Neural cell (in vitro differentiated cells): Measurements from ENCODE around the gene SLC38A11.

Experiments
- EP300 ChIP-seq: fragments of 450-650 bp; conservative IDR thresholded peaks from 2 replicates; pipeline ENCODE4 v1.6.1; 2014; ENCODE audit warnings: antibody characterized with exemption, mild to moderate bottlenecking, moderate library complexity; ENCODE audit not compliant: poor library complexity, severe bottlenecking
- EZH2 ChIP-seq: fragments of 200-600, 300-800 bp; shearing (Covaris generic), sonication (generic); IDR thresholded peaks from 2 replicates; pipeline ENCODE4 v1.6.1; 2014; ENCODE audit warnings: antibody characterized with exemption, low read length, borderline replicate concordance, mild to moderate bottlenecking; ENCODE audit not compliant: insufficient read depth, poor library complexity, severe bottlenecking
- MXI1 ChIP-seq: fragments of 450-650 bp; conservative IDR thresholded peaks from 2 replicates; pipeline ENCODE4 v1.6.1; 2014; ENCODE audit warnings: antibody characterized with exemption, mild to moderate bottlenecking; ENCODE audit not compliant: poor library complexity, severe bottlenecking
- POLR2AphosphoS5 ChIP-seq: IDR thresholded peaks from 2 replicates; pipeline ENCODE4 v1.6.1; 2012
- RAD21 ChIP-seq: fragments of 450-650 bp; conservative IDR thresholded peaks from 2 replicates; pipeline ENCODE4 v1.6.1; 2014; ENCODE audit warnings: antibody characterized with exemption, mild to moderate bottlenecking, moderate library complexity
- SMC3 ChIP-seq: fragments of 450-650 bp; conservative IDR thresholded peaks from 2 replicates; pipeline ENCODE4 v1.6.1; 2014; ENCODE audit warnings: antibody characterized with exemption, mild to moderate bottlenecking, moderate library complexity; ENCODE audit not compliant: poor library complexity
- TAF1 ChIP-seq: IDR thresholded peaks from 2 replicates; pipeline ENCODE4 v1.6.1; 2012; ENCODE audit warnings: low read depth
- TF ChIP-seq, protein P1 (sequence below): fragments of 450-650 bp; IDR thresholded peaks from 2 replicates; pipeline ENCODE4 v1.5.1; 2014; ENCODE audit warnings: antibody characterized with exemption, mild to moderate bottlenecking, moderate library complexity; ENCODE audit not compliant: poor library complexity, severe bottlenecking
- TF ChIP-seq, protein P2 (sequence below): IDR thresholded peaks from 2 replicates; pipeline ENCODE4 v1.6.1; 2012; ENCODE audit warnings: borderline replicate concordance

DNA sequence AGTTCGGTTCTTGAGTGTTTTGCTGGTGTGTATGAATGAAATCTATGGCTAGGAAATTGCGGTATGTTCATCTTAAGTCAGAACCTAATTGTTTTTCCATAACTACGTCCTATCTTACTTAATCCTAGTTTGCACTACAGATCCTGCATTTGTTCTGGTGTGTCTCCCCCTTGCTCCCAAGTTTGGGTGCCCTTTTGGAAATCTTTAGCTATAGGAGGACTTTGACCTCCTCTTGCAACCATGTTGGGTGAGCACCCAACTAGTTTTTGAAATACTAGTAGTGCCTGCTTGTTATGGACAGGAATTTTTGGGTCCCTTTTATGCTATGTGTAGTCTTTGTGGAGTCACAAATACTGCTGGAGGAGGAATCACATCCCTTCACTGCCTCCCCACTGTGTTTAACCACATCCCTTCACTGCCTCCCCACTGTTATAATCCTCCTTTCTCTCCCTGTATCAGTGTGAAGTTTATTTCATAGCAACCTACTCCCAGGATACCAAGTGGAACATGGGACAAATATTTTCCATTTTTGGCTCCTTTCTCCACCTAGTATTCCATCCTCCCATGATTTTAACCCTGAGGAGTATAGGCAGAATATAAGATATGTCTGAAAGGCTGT, 87.4 kb downstream of the SLC38A11 start:
- TF ChIP-seq EZH2 (no peak), POLR2AphosphoS5 (no peak), EP300 (no peak), TAF1 (no peak), RAD21 (no peak), MXI1 (no peak), SMC3 (no peak)
- TF ChIP-seq, protein P1, sequence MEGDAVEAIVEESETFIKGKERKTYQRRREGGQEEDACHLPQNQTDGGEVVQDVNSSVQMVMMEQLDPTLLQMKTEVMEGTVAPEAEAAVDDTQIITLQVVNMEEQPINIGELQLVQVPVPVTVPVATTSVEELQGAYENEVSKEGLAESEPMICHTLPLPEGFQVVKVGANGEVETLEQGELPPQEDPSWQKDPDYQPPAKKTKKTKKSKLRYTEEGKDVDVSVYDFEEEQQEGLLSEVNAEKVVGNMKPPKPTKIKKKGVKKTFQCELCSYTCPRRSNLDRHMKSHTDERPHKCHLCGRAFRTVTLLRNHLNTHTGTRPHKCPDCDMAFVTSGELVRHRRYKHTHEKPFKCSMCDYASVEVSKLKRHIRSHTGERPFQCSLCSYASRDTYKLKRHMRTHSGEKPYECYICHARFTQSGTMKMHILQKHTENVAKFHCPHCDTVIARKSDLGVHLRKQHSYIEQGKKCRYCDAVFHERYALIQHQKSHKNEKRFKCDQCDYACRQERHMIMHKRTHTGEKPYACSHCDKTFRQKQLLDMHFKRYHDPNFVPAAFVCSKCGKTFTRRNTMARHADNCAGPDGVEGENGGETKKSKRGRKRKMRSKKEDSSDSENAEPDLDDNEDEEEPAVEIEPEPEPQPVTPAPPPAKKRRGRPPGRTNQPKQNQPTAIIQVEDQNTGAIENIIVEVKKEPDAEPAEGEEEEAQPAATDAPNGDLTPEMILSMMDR: no peak
- TF ChIP-seq, protein P2, sequence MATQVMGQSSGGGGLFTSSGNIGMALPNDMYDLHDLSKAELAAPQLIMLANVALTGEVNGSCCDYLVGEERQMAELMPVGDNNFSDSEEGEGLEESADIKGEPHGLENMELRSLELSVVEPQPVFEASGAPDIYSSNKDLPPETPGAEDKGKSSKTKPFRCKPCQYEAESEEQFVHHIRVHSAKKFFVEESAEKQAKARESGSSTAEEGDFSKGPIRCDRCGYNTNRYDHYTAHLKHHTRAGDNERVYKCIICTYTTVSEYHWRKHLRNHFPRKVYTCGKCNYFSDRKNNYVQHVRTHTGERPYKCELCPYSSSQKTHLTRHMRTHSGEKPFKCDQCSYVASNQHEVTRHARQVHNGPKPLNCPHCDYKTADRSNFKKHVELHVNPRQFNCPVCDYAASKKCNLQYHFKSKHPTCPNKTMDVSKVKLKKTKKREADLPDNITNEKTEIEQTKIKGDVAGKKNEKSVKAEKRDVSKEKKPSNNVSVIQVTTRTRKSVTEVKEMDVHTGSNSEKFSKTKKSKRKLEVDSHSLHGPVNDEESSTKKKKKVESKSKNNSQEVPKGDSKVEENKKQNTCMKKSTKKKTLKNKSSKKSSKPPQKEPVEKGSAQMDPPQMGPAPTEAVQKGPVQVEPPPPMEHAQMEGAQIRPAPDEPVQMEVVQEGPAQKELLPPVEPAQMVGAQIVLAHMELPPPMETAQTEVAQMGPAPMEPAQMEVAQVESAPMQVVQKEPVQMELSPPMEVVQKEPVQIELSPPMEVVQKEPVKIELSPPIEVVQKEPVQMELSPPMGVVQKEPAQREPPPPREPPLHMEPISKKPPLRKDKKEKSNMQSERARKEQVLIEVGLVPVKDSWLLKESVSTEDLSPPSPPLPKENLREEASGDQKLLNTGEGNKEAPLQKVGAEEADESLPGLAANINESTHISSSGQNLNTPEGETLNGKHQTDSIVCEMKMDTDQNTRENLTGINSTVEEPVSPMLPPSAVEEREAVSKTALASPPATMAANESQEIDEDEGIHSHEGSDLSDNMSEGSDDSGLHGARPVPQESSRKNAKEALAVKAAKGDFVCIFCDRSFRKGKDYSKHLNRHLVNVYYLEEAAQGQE: no peak
